HG02973 (cell line): ENCODE results near the gene FHL5.
"Not testable (repeated sequence)": the region's sequence is repeated elsewhere in the genome, so short reads cannot be mapped to it uniquely, and the experiment has no call there.

Experiments
- ATAC-seq: cut with Tn5 transposase; IDR thresholded peaks from one replicate; pipeline ENCODE4 v1.9.1; 2021; ENCODE audit warnings: moderate library complexity; ENCODE audit not compliant: unreplicated experiment

FHL5 gene, protein sequence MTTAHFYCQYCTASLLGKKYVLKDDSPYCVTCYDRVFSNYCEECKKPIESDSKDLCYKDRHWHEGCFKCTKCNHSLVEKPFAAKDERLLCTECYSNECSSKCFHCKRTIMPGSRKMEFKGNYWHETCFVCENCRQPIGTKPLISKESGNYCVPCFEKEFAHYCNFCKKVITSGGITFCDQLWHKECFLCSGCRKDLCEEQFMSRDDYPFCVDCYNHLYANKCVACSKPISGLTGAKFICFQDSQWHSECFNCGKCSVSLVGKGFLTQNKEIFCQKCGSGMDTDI

DNA sequence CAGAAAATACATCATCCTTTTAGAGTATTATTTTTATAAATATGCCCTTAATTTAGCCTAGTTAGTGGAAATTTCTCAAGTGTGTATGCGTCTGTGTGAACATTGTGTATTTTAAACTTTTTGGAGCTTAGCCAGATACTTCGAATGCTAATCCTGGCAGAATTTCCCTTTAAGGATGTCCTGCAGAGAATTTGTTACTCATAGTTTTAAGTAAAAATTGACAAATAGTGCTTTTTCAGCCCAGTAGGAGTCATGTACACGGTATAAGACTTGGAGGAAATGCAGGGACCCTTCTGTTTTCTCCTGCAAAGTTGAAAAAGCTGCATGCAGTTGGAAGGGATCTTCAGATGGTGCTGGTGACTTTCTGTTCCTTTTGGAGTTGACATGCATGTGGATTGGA is at the start of gene FHL5:
Gene FHL5 (plus strand): TSS at position 243 of the 400 bp plus-strand sequence. CDS start 40,486 bp downstream, outside the sequence.
- ATAC-seq: no peak

DNA sequence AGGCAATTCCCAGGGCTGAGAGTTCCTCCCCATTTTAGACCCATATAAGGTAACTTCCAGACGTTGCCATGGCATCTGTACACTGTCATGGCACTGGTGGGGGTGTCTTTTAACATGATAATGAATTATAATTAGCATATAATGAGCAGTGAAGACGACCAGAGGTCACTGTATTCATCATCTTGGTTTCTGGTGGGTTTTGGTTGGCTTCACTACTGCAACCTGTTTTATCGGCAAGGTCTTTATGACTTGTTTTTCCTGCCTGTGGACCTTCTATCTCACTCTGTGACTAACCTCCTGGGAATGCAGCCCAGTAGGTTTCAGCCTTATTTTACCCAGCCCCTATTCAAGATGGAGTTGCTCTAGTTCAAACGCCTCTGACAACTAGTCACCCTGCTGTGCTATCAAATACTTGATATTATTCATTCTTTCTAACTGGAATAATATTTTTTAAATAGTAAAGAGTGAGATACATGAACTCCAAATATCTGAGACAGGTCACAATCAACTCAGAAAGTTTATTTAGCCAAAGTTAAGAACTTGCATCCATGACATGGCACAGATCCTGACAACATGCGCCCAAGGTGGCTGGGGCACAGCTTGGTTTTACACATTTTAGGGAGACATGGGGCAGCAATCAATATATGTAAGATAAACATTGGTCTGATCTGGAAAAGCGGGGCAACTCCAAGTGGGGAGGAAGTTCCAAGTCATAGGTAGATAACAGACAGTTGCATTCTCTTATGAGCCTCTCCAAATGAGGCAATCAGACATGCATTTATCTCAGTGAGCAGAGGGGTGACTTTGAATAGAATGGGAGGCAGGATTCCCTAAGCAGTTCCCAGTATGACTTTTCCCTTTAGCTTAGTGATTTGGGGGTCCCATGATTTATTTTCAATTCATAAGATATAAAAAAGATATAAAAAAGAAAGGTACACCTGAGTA is 42.5 kb upstream of the FHL5 start:
- no peak for ATAC-seq

DNA sequence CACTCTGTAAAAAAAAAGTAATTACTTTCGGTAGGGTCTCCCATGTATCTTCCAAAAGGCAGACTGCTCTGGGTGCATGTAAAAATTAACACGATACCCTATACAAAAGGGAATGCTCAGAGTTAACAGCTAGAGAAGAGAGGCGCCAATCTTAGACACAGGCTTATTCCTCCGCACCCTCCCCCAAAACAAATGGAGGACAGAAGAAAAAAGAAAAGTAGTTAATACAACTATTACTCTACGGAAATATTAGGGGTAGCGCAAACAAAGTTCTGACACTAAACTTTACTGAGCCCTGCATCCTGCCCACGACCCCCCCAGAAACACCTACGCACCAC is 41.7 kb upstream of the FHL5 start:
- ATAC-seq: peak; percentile 16

DNA sequence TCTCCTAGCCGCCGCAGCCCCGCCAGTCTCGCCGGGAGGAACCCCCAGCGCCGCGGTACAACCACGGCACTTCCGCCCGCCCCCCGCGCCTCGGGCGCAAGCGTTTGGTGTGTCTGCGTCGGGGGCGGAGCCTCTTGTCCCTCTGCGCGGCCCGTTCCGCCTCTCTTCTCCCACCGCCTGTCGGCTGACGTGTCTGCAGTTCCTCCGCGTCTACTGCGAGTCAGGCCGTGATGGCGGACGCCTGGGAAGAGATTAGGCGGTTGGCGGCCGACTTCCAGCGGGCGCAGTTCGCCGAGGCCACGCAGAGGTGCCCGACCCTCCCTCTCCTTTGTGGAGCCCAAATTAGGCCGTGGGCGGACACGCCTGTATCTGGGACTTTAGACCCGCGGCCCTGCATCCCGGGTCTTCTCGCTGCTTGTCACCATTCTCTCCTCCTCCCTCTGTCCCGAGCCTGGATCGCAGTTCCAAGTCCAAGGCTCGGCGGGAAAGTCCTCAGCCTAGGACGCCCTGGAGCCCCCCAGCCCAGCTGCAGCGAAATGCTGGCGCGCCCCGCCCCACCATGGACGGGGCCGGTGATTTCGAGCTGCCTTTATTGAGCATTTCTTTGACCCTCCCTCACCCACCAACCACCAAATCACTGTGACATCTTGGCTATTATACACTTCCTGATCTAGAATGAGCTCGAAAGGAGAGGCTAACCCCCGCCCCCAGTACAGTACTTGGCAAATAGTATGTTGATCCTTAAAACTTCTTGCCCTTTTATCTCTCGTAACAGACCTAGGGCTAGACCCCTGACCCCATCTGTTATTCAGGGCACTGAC is 41.1 kb upstream of the FHL5 start, which contains the start of gene UFL1:
Gene UFL1 (plus strand): TSS at position 163 of the 821 bp plus-strand sequence. CDS start 68 bp downstream, at position 231.
- ATAC-seq: peak; percentile 97

DNA sequence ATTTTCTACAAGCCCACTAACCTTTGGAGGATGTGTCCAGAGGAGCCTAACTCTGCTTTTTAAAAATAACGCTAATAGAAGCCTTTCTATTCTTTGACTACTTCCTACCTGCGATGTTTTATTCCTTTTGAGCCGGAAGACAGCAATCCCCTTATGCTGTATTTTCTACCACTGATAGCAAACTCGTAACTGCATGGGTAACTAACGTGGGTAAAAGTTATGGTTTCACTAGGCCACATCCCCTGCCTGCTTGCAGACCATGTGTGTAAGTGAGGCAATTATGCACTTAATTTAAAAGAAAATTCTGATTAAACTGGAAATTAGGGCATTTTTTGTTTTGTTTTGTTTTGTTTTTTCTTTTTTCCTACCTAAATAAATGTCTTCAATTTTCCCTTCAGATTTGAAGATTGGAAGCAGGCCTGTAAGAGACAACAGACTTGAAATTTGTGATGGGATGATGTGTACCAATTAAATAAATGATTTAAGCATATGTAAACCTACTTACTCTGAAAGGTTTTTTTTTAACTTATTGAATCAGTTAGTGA is 40.4 kb upstream of the FHL5 start:
- ATAC-seq: peak; percentile 20

DNA sequence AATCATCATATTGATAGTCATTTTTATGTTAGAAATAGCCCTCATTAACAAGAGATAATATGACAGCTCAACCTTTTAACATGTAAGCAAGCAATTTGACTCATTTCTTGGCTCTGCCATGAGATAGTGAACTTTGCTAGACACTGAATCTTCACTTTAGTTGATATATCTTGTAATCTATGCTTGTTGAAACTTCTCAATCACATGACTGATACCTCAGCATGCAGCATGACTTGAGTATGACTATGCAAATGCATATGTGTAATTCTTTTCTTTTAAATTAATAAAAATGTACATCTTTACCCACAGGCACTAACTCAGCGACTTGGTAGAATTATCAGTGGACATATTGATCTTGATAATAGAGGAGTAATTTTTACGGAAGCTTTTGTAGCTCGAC is 34.7 kb upstream of the FHL5 start:
- no peak for ATAC-seq

DNA sequence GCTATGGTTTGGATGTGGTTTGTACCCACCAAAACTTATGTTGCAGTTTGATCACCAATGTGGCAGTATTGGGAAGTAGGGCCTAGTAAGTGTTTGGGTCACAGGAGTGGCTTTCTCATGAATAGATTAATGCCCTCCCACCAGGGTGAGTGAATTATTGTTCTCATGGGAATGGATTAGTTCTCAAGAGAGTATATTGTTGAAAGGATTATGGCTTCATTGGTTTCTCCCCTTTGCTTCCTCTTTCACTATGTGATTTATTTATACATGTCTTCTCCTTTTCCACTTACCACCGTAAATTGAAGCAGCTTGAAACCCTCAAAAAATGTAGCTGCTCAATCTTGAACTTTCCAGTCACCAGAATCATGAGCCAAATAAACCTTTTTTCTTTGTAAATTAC is 30.5 kb upstream of the FHL5 start:
- ATAC-seq: no peak

DNA sequence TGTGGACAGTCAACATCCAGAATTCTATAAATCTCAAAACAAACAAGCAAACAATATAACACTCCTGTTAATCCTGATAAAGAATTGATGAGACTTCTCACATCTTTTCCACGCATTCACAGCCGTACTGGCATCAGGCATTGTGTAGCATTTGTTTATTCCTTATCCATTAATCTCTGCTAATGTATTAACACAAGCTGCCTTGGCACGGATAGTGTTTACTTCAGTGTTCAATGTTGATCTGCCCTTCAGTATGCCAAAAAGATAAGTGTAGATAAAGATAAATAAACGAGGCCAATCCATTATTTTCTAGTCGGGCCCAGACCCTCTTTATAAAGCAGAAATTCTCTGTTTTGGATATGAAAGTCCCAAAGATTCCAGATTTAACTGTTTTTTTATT is 25.2 kb upstream of the FHL5 start:
- ATAC-seq: no peak

DNA sequence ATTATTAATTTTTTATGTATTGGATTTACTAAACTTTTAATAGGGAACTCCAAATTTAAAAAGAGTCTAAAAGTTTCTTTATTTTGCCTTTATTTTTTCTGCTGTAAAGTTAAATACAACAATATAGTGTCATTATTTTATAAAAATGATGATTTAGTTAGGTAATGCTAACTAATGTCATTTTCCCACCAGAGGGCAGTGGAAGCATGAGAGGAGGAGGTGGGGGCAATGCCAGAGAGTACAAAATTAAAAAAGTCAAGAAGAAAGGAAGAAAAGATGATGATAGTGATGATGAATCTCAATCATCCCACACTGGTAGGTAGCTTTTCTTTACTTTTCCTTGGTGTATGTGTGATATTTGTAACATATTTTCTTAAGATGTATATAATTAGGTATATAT is 20.2 kb upstream of the FHL5 start:
- ATAC-seq: no peak

DNA sequence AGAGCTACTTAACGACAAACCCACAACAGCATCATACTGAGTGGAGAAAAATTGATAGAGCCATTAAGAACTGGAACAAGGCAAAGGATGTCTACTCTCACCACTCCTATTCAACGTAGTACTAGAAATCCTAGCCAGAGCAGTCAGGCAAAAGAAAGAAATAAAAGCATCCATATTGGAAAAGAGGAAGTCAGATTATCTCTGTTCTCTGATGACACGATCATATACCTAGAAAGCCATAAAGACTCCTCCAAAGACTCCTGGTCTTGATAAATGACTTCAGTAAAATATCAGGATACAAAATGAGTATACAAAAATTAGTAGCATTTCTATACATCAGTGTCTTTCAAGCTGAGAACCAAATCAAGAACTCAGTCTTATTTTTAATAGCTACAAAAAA is 17.0 kb upstream of the FHL5 start:
- ATAC-seq: no peak

DNA sequence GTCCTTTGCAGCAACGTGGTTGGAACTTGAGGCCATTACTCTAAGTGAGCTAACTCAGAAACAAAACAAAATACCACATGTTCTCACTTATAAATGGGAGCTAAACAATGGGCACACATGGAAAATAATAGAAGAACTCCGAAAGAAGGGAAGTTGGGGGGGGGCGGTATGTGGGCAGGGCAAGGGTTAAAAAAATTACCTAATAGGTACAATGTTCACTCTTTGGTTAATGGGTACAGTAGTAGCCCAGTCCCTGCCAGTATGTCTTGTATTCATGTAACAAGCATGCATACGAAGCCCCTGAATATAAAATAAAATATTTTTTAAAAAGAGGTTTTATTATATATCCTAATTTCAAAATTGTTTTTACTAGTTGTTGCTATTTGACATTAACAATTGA is 15.3 kb upstream of the FHL5 start:
- ATAC-seq: no peak

DNA sequence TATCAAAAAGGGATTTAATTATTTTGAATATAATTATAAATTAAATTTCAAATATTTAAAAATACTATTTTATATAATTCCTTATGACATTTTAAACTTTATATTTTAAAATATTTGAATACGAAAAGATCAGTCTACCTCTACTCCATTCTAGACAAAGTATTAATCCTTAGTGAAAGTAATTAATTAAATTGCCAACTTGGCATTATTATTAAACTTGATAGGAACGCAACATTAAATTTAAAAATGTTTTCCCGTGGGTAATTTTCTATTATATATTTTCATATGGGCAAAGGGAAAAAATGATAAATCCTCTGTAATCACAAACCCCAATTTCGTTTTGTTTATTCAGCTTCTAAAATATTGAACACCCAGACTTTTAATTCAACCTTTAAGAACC is 8.4 kb upstream of the FHL5 start:
- no peak for ATAC-seq

DNA sequence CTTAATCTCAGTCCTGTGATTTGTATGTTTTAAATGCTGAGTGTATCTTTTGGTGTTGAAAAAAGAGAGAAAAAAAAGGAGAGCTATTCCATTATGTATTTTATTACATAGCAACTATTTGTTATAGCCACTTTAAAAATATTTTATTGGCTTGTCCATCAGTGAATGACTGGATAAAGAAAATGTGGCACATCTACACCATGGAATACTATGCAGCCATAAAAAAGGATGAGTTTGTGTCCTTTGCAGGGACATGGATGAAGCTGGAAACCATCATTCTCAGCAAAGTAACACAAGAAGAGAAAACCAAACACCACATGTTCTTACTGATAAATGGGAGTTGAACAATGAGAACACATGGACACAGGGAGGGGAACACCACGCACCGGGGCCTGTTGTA is 3.2 kb upstream of the FHL5 start:
- not testable (repeated sequence) for ATAC-seq

DNA sequence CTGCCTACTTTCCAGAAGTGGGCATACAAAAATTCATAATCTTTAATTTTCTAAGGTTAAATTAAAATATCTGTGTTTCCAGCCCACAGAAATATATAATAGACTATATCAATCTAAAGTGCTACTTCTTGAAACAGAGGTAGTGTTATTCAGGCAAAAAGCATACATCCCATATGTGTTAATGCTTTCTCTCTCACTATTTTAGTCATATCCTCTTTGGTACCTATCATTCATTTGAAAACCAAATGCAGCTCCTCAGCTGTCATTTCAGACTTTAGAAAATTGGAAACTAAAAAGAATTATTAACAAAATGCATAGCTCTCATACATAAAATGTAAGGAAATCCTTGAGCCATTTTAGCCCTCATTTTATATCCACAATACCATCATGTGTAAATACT is 925 bp downstream of the FHL5 start:
- ATAC-seq: peak; percentile 70

DNA sequence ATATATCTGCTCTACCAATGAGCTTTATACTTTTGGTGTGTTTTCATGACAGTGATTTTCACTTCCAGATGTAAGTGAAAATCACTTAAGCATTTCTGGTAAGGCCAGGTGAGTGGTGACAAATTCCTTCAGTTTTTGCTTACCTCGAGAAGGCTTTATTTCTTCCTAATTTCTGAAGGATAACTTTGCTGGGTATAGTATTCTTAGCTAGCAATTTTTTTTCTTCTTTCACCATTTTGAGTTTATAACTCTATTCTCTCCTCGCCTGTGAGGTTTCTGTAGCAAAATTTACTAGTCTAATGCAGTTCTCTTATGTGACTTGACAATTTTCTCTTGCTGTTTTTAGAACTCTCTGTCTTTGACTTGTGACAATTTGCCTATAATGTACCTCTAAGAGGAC is 7.1 kb downstream of the FHL5 start:
- ATAC-seq: no peak

DNA sequence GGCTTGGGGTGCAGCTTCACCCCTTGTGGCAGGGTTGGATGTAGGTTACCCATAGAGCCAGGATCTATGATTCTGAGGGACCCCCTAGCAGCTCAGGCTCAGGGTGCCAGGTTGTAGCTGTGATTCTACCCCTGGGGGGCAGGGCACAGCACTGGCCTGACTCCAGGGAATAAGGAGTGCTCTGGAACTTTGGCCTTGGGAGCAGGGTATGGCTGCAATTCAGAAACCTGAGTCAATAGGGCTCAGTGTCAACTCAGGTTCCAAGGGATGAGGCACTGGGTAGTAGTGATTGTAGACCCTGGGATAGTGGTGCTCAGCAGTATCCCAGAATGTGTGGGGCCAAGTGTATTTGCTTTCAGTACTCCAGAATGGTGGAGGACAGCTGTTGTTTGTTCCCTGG is 8.6 kb downstream of the FHL5 start:
- ATAC-seq: no peak

DNA sequence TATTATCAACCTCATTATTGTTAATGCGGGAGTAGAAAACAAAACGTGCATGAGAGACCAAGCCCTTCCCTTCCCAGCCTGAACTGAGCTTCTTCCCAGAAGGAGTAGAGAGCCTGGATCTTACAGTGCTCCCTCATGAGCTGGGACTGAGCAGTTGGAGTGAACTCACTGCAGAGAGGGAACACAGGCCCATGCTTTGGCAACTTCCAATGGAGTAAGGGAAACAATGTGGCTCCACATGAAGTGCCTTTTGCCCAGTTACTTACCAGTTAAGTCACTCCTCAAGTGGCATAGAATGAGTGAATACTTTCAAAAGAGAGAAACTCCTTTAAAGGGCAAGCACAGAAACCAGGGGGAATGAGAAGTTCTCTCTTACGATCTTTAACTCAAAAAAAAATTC is 12.4 kb downstream of the FHL5 start:
- no peak for ATAC-seq

DNA sequence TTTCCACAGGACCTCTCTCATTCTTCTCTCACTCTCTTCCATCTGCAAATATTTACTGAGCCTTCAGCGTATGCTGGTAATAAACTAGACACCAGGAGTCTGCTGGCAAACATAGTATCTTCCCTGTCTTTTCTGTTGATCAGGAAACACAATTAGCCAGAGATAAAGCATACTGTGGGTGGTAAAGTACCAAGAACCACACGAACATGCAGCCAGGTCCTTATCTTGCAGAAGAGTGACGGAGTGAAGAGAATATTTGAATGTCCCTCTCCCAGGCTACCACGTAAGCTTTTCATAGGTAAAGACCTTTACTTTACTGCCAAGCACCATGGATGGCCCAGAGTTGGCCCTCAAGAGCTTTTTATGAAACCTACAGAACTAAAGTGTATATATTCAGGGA is 13.3 kb downstream of the FHL5 start:
- ATAC-seq: no peak

DNA sequence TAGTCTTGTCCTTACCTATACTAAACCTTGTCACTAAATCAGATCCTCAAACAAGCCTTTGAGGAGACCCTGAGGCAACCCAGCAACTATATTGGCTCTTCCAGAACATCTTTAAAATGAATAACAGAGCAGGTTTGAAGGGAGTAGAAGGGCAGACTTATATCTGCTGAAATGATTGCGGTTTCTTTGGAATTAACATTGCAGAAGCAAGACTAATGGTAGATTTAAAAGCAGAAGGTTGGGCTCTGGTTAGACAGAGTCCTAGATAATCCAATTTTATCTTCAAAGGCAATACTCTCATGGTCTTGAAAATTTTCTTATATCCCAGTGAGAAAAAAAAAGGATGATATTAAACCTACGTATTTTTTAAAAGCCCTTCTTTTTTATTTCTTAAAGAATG is 19.1 kb downstream of the FHL5 start:
- no peak for ATAC-seq

DNA sequence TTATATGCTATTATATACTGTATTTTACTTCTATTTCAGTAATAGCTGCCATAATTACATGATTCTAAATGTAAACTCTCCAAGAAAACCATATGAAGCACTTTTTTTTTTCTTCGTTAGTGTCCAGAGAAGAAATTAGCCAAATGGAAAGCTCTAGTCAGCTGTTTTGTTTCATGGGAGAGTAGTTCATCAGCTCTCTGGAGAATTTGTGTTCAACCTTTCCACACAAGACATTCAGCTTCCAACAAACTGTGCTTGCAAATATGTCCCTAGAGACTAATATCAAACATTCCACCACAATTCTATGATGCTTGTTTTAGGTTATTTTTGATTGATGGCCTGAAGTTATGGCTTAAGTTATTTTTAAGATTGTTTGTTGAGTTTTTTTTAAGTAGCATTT is 19.5 kb downstream of the FHL5 start:
- ATAC-seq: no peak

DNA sequence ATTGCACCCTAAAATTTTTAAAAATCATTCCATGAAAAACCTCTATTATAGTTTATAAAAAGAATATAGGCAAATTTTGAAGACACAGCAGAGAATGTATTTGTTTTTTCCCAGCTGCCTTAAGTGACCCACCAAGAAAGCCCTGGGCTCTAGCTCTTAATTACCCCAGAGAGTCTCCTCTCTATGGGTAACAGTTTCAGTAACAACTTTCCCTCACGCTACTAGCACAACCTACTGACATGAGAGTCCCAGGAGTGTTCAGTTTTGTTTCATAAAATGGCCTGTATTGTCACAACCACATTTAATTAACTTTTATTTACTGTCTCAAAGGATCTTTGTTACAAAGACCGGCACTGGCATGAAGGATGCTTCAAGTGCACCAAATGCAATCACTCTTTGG is 41.5 kb downstream of the FHL5 start:
- no peak for ATAC-seq
